HL-60 (cell line): ENCODE results near the gene SRGAP2B.
"Not testable (repeated sequence)": the region's sequence is repeated elsewhere in the genome, so short reads cannot be mapped to it uniquely, and the experiment has no call there.

Source experiments
- CTCF ChIP-seq: IDR thresholded peaks from one replicate; pipeline ENCODE4 v1.5.1; 2011; ENCODE audit warnings: low read length, control low read depth, inconsistent platforms; ENCODE audit not compliant: insufficient read depth
- TF ChIP-seq, protein P1 (sequence below): IDR thresholded peaks from 2 replicates; pipeline ENCODE4 v1.6.1; 2012; ENCODE audit warnings: low read depth; ENCODE audit not compliant: insufficient replicate concordance

GRCh38 chr1:144913977-144914734 lies 181.0 kb downstream of the SRGAP2B start:
- TF ChIP-seq, protein P1, sequence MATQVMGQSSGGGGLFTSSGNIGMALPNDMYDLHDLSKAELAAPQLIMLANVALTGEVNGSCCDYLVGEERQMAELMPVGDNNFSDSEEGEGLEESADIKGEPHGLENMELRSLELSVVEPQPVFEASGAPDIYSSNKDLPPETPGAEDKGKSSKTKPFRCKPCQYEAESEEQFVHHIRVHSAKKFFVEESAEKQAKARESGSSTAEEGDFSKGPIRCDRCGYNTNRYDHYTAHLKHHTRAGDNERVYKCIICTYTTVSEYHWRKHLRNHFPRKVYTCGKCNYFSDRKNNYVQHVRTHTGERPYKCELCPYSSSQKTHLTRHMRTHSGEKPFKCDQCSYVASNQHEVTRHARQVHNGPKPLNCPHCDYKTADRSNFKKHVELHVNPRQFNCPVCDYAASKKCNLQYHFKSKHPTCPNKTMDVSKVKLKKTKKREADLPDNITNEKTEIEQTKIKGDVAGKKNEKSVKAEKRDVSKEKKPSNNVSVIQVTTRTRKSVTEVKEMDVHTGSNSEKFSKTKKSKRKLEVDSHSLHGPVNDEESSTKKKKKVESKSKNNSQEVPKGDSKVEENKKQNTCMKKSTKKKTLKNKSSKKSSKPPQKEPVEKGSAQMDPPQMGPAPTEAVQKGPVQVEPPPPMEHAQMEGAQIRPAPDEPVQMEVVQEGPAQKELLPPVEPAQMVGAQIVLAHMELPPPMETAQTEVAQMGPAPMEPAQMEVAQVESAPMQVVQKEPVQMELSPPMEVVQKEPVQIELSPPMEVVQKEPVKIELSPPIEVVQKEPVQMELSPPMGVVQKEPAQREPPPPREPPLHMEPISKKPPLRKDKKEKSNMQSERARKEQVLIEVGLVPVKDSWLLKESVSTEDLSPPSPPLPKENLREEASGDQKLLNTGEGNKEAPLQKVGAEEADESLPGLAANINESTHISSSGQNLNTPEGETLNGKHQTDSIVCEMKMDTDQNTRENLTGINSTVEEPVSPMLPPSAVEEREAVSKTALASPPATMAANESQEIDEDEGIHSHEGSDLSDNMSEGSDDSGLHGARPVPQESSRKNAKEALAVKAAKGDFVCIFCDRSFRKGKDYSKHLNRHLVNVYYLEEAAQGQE: not testable (repeated sequence)
- TF ChIP-seq CTCF: not testable (repeated sequence)
